Measurements from ENCODE around the gene ZC3H10.

Gene ZC3H10

GRCh38 chr12:56080556-56081138 is 37.4 kb upstream of the ZC3H10 start:
- no peaks in the 10 kb centered on the region for H4K20me1 ChIP-seq (ENCODE audit: control insufficient read depth, insufficient read depth, low read depth, low read length)
- peak overlapping the region; percentile 83 for H3K4me2 ChIP-seq (ENCODE audit: low read length)
- no peaks in the 10 kb centered on the region for H3F3A ChIP-seq (ENCODE audit: control insufficient read depth, insufficient read depth)
- H3K79me2 ChIP-seq (ENCODE audit: control insufficient read depth, low read length), result no peaks in the 10 kb centered on the region
- peaks cover 10% of the 10 kb centered on the region for H3K4me1 ChIP-seq (ENCODE audit: control insufficient read depth, low read length)
- no peaks in the 10 kb centered on the region for H3K9me3 ChIP-seq (ENCODE audit: control insufficient read depth, insufficient read depth, low read length)
- no peaks in the 10 kb centered on the region for H3K36me3 ChIP-seq (ENCODE audit: control insufficient read depth, low read length)
- peaks cover 37% of the 10 kb centered on the region for H3K27me3 ChIP-seq (ENCODE audit: control insufficient read depth, low read length)
- TF ChIP-seq EZH2phosphoT487 (IDR thresholded peaks at IDR 0.05; ENCODE audit: borderline replicate concordance, low read length) (no peak), CTCF (IDR thresholded peaks at IDR 0.05; ENCODE audit: low read depth, low read length, poor library complexity, severe bottlenecking) (no peak)
- no peaks in the 10 kb centered on the region for H3K9me2 ChIP-seq (replicated peaks; ENCODE audit: control insufficient read depth, low read length)
- H3K4me3 ChIP-seq (ENCODE audit: low read length), result peak overlapping the region; percentile 84; the same call in 1 of the 2 replicates
- H3K27ac ChIP-seq (ENCODE audit: low read depth, low read length), result no peak overlapping the region

GRCh38 chr12:56081393-56082347 is 36.4 kb upstream of the ZC3H10 start:
- no peaks in the 10 kb centered on the region for H3K9me2 ChIP-seq (replicated peaks; ENCODE audit: control insufficient read depth, low read length)
- no peaks in the 10 kb centered on the region for H3K79me2 ChIP-seq (ENCODE audit: control insufficient read depth, low read length)
- peaks cover 37% of the 10 kb centered on the region for H3K27me3 ChIP-seq (ENCODE audit: control insufficient read depth, low read length)
- H3K27ac ChIP-seq (ENCODE audit: low read depth, low read length), result no peak overlapping the region
- no peaks in the 10 kb centered on the region for H4K20me1 ChIP-seq (ENCODE audit: control insufficient read depth, insufficient read depth, low read depth, low read length)
- no peaks in the 10 kb centered on the region for H3K9me3 ChIP-seq (ENCODE audit: control insufficient read depth, insufficient read depth, low read length)
- peaks cover 10% of the 10 kb centered on the region for H3K4me1 ChIP-seq (ENCODE audit: control insufficient read depth, low read length)
- H3K4me2 ChIP-seq (ENCODE audit: low read length), result no peak overlapping the region
- TF ChIP-seq CTCF (IDR thresholded peaks at IDR 0.05; ENCODE audit: low read depth, low read length, poor library complexity, severe bottlenecking) (no peak), EZH2phosphoT487 (IDR thresholded peaks at IDR 0.05; ENCODE audit: borderline replicate concordance, low read length) (no peak)
- no peaks in the 10 kb centered on the region for H3F3A ChIP-seq (ENCODE audit: control insufficient read depth, insufficient read depth)
- H3K36me3 ChIP-seq (ENCODE audit: control insufficient read depth, low read length), result no peaks in the 10 kb centered on the region
- no peak overlapping the region for H3K4me3 ChIP-seq (ENCODE audit: low read length)

GRCh38 chr12:56082382-56082781 is 35.7 kb upstream of the ZC3H10 start:
- Histone ChIP-seq H3K4me1 (ENCODE audit: control insufficient read depth, low read length) (peaks cover 10% of the 10 kb centered on the region), H3K9me3 (ENCODE audit: control insufficient read depth, insufficient read depth, low read length) (no peaks in the 10 kb centered on the region), H3K4me3 (ENCODE audit: low read length) (no peak overlapping the region), H3K9me2 (replicated peaks; ENCODE audit: control insufficient read depth, low read length) (no peaks in the 10 kb centered on the region), H4K20me1 (ENCODE audit: control insufficient read depth, insufficient read depth, low read depth, low read length) (no peaks in the 10 kb centered on the region), H3K36me3 (ENCODE audit: control insufficient read depth, low read length) (no peaks in the 10 kb centered on the region), H3K27ac (ENCODE audit: low read depth, low read length) (no peak overlapping the region), H3K79me2 (ENCODE audit: control insufficient read depth, low read length) (no peaks in the 10 kb centered on the region), H3K4me2 (ENCODE audit: low read length) (no peak overlapping the region), H3K27me3 (ENCODE audit: control insufficient read depth, low read length) (peaks cover 37% of the 10 kb centered on the region), H3F3A (ENCODE audit: control insufficient read depth, insufficient read depth) (no peaks in the 10 kb centered on the region)
- no peak for TF ChIP-seq EZH2phosphoT487 (IDR thresholded peaks at IDR 0.05; ENCODE audit: borderline replicate concordance, low read length)

- TF ChIP-seq CTCF (IDR thresholded peaks at IDR 0.05; ENCODE audit: low read depth, low read length, poor library complexity, severe bottlenecking) (no peak), EZH2phosphoT487 (IDR thresholded peaks at IDR 0.05; ENCODE audit: borderline replicate concordance, low read length) (no peak)
- peaks cover 10% of the 10 kb centered on the region for H3K4me1 ChIP-seq (ENCODE audit: control insufficient read depth, low read length)
Measured at GRCh38 chr12:56082967-56083366, 35.1 kb upstream of the ZC3H10 start.

More at GRCh38 chr12:56082967-56083366, 35.1 kb upstream of the ZC3H10 start:
- Histone ChIP-seq H3K79me2 (ENCODE audit: control insufficient read depth, low read length) (no peaks in the 10 kb centered on the region), H3K9me2 (replicated peaks; ENCODE audit: control insufficient read depth, low read length) (no peaks in the 10 kb centered on the region), H3K4me2 (ENCODE audit: low read length) (no peak overlapping the region), H3K27me3 (ENCODE audit: control insufficient read depth, low read length) (peaks cover 37% of the 10 kb centered on the region), H3K4me3 (ENCODE audit: low read length) (no peak overlapping the region), H3K27ac (ENCODE audit: low read depth, low read length) (no peak overlapping the region), H3K9me3 (ENCODE audit: control insufficient read depth, insufficient read depth, low read length) (no peaks in the 10 kb centered on the region), H3K36me3 (ENCODE audit: control insufficient read depth, low read length) (no peaks in the 10 kb centered on the region), H4K20me1 (ENCODE audit: control insufficient read depth, insufficient read depth, low read depth, low read length) (no peaks in the 10 kb centered on the region), H3F3A (ENCODE audit: control insufficient read depth, insufficient read depth) (no peaks in the 10 kb centered on the region)
